ENCODE measurements around the gene PLA2G1B.

DNA sequence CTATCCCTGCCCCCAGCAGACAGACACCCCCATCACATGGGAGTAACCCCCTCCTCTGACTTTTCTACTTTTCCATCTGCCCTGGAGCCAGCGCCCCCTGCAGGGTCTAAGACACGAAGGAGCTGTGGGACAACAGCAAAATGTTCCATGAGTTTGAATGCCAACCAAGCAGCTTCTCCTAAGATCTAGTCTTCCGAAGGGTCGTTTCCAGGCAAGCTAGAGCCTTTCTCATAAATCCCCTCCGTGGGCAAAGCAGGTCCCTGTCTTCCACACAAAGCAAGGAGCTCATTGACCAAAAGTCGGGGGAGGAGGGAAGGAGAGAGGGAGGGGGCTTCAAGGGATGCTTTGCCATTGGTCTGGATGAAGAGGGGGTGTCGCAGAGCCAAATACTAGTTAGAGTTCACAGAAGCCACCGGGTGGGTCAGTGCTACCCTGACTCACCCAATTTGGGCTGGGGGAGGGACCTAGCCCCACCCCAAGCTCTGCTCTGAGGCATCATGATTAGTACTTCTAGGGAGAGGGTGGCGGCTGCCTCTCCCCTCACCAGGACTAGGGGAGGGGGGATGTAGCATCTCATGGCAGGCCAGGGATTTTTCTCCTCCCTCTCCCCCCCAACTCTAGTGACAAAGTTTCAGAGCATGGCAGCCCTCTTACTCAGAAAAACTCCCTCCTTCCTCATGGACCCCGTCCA is 39.8 kb upstream of the PLA2G1B start:
- TF ChIP-seq, protein P1, sequence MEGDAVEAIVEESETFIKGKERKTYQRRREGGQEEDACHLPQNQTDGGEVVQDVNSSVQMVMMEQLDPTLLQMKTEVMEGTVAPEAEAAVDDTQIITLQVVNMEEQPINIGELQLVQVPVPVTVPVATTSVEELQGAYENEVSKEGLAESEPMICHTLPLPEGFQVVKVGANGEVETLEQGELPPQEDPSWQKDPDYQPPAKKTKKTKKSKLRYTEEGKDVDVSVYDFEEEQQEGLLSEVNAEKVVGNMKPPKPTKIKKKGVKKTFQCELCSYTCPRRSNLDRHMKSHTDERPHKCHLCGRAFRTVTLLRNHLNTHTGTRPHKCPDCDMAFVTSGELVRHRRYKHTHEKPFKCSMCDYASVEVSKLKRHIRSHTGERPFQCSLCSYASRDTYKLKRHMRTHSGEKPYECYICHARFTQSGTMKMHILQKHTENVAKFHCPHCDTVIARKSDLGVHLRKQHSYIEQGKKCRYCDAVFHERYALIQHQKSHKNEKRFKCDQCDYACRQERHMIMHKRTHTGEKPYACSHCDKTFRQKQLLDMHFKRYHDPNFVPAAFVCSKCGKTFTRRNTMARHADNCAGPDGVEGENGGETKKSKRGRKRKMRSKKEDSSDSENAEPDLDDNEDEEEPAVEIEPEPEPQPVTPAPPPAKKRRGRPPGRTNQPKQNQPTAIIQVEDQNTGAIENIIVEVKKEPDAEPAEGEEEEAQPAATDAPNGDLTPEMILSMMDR (IDR thresholded peaks at IDR 0.05): no peak
- TF ChIP-seq POLR2A (IDR thresholded peaks at IDR 0.05): no peak

All from lower leg skin (tissue), 3 donors.